ENCODE data around the gene SPINT1.

DNA sequence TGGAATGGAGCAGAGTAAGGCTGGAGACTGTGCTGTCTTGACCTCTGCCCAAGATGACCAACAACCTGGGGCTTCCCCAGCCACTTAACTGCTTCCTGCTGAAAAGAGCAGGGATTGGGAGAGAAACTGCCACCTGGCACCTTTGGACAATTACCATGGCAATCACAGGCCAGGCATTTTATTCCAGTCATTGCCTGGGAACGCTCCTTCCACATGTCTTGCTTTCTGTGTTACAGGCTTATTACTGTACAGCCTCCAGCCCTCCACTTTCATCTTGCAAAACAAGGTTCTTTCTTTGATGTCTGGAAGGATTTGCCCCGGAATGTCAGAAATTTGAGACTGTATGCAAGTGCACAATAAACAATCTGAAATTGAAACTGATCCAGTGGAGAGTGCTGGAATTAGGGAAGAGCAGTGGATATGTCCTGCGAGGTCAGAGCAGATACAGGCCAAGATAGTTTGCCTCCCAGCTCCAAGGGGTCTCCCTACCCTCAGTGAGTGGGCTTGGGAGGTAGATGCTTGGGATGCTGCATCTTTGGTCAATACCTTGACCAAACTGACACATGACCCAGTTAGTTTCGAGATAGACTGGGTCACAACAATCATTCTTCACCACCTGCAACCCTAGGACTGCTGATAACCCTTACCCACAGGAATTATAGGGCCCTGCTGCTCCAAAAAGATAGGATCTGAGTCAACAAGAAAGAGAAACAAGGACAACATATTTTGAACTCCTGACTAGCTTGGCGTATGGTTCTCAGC lies 18.0 kb upstream of the SPINT1 start:
- TF ChIP-seq EZH2phosphoT487 (IDR thresholded peaks at IDR 0.05; ENCODE audit: low read depth, severe bottlenecking, unreplicated experiment): no peak
- TF ChIP-seq, protein P1, sequence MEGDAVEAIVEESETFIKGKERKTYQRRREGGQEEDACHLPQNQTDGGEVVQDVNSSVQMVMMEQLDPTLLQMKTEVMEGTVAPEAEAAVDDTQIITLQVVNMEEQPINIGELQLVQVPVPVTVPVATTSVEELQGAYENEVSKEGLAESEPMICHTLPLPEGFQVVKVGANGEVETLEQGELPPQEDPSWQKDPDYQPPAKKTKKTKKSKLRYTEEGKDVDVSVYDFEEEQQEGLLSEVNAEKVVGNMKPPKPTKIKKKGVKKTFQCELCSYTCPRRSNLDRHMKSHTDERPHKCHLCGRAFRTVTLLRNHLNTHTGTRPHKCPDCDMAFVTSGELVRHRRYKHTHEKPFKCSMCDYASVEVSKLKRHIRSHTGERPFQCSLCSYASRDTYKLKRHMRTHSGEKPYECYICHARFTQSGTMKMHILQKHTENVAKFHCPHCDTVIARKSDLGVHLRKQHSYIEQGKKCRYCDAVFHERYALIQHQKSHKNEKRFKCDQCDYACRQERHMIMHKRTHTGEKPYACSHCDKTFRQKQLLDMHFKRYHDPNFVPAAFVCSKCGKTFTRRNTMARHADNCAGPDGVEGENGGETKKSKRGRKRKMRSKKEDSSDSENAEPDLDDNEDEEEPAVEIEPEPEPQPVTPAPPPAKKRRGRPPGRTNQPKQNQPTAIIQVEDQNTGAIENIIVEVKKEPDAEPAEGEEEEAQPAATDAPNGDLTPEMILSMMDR (IDR thresholded peaks at IDR 0.05; ENCODE audit: poor library complexity): no peak
- no peak for TF ChIP-seq EZH2 (IDR thresholded peaks at IDR 0.05; ENCODE audit: borderline replicate concordance)

All from hepatocyte (in vitro differentiated cells).